Measurements from ENCODE around the gene MAK.
A peak's percentile ranks its signal among the peaks of the same experiment; 100 is the strongest.
"Not testable (repeated sequence)": the region's sequence is repeated elsewhere in the genome, so short reads cannot be mapped to it uniquely, and the experiment has no call there.

MAK gene

DNA sequence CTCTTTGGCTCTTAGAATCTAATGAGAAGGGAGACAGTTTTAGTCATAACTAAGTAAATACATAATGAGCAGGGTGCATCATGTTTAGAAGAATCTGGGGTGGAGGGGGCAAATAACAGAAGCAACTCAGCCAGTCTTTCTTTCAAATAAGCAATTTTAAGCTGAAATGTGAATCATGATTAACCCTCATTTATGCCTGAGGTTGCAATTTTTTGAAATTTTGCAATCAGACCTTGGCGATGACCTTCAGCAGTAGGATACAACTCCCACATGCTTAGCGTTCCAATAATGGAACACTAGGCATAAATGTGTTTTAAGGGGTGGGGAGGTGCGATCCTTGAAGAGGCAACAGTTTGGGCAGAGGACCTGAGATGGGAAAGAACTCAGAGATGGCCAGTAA, 60.1 kb downstream of the MAK start:
- DNase-seq: no peak

DNA sequence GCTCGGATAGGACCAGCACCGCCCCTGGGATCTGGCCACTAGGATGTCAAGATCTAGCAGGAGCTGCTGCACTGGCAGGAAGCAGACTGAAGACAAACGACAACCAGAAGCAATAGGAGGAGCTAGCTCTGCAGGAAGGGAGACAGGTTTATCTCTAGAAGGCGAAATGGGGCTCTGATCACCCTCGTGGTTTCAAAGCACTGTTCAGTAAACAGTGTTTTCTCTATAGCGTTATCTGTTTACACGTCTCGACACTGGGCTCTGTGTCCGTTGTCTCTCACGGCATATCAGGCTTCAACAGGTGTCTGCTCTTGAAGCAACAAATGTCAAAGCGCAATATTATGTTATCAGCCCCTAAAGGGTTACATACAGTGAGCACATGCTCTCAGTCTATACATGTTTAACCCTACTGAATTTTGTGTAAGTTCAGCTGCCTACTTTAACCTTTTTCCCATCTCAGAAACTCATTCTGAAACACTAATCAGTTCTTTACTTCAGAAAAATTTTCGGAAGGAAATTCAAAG, 66.9 kb downstream of the MAK start:
- DNase-seq: no peak

DNA sequence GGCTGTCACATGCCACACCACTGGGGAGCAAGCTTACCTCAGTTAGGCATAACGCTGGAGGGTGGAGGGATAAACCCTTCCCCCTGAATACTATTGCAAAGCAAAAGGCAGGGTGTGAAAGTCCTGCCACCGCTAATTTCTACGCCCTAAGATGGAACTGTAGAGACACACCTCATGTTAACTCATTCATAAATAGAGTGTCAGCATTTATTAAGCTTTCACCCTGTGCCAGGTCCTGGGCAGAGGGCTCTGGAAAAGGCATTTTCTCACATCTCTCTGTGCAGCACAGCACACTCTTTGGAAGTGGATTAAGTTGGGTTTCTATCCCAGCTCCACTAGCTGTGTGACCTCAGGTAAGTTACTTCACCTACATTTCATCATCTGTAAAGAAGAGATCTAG, 68.9 kb downstream of the MAK start:
- no peak for DNase-seq

DNA sequence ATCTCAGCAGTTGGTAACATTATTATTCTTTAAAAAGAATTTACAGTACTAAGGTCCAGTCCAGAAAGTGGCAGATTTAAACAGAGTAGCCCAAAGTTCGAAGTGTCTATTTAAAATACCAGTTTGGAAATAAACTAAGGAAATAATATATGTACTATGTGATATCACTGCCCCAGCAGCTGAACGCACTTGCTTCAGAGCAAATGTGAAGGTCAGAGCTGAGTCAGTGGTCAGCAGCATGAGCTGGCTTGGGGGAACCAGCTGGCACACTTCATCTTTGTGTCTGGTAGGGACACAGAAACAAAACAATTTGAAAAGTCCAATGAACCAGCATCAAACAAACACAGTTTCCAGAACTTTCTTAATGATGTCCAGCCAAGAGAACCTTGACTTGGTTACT, 75.3 kb downstream of the MAK start:
- no peak for DNase-seq

DNA sequence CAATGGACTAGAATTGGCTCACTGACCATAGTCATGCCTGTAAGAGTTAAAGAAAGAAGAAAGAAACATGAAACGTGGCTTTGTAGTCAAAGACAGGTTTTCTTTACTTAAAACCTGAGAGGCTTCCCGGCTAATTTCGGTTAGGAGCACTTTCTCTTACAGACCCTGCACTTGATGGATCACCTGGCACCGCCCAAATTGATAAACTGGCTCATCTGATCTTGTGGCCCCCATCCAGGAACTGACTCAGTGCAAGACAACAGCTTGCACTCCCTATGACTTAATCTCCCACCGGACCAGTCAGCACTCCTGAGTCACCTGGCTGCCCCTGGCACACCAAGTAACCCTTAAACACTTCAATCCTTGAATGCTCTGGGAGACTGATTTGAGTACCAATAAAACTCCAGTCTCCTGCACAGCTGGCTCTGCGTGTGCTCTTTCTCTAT, 78.4 kb downstream of the MAK start:
- no peak for DNase-seq

DNA sequence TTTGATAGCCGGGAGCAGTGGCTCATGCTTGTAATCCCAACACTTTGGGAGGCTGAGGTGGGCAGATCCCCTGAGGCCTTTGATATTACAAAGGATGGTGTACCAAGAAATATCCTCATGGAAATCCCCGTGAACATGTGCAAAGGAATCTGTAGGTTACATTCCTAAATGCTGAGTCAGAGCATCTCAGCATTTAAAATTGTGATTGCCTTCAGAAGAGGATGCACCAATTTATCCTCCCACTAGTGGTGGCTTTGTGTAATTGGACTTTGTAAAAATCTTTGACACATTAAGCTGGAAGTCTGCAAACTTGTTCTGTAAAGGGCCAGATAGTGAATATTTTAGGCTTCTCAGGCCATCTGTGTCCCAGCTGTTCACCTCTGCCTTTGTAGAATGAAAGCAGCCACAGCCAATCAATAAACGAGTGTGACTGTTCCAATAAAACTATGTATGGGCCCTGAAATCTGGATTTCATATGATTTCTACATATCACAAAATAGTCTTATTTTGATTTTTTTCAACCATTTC, 79.0 kb downstream of the MAK start:
- no peak for DNase-seq

DNA sequence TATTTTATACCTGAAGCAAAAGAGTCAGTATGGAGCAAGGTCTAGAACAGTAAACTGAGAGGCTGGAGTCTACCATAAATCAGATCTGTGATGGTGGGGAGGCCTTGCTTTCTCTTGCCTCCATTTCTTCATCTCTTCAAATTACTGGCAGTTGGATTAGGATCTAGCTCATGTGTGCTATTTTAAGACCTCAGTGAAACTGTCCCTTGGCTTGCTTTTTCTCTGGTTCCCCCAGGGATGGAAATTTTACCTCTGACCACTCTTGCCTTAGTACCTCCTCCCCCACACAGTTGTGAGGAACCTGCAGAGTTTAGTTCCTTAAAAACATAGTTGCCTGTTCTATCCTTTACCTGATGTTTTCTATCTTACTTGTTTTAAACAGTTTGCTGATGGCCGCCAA, 82.3 kb downstream of the MAK start:
- no peak for DNase-seq

DNA sequence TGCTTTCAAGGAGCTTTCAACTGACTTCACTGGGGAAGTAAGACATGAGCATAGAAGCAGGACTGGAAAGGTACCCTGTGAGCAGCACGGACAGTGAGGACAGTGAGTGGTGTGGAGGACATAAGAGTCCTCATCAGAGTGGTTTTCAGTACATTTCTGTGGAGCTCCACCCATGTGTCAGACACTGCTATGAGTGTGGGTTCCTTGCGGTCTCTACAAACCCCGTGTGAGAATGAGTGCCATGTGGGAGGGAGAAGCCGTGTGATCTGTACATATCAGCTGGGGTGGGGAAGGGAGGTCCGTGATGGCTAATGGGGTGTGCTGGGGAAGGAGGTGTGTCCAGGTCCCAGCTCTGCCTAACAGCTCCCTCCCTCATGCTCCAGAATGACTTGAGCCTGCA, 86.6 kb downstream of the MAK start:
- not testable (repeated sequence) for DNase-seq

DNA sequence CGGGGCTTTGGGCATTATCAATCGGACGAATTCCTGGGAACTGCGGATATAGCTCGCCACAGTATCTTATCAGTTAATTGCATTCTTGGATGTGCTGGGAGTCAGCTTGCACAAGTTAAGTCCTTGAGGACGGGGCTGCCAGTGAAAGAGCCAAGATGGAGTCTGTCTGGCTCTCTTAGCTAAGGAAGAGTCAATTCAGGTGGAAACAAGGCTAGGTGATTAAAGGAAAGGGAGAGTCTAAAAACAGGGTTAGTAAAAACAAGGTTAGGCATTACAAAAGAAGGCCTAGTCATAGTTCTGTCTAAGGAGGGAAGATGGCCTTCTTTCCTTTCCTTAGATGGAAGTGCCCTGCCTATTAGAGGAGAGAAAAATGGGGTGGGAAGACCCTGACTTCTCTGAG, 87.8 kb downstream of the MAK start:
- not testable (repeated sequence) for DNase-seq

DNA sequence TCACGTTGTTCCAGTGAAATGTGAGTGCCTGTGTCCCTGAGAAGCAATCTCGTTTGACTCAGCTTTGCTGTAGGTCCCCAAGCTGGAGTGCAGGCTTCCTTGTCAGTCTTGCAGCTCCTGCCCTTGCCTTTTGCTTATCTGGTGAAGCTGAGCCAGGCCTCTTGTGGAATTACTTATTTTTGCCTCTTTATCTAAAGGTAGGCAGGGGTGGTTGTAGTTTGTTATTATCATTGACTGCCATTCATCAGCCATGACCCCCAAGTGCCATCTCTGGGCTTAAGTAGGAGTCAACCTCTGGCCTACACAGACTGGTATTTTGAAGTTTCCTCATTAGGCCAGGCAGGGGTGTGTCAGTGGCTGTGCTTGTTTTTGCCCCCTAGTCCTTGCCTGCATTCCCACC, 88.6 kb downstream of the MAK start:
- no peak for DNase-seq

DNA sequence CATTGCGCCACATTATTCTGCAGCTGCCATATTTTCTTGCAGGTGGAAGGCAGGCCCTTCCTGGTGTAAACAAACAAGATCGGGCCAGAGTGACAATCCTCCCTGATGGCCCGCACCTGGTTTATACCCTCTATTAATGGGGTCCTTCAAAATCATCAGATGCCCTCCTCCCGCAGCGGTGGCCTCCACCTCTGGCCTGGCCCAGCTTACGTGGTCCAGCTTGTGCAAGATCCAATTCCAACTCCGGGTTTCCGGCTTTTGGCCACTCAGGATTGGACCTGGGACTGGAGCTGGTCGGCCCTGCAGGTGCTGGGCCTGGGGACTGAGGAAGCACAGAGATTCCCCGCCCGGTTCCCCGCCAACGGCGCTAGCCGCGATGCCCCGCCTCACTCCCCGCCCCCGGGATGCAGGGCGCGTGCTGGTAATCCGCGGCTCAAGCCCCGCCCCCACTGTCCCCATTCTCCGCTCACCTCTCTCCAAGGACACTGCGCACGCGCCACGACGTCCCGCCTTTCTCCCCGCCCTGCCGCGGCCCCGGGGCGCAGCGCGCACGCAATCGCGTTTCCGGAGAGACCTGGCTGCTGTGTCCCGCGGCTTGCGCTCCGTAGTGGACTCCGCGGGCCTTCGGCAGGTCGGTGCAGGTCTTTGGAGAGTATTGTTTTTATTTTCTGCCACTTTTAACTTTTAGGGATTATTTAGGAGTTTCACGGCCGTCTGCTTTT, 90.9 kb downstream of the MAK start, which contains the start of gene TMEM14B:
TSS of gene TMEM14B (plus strand) at position 555 of the 722 bp plus-strand sequence. CDS start 1,441 bp downstream, outside the sequence.
- DNase-seq: peak; percentile 100

DNA sequence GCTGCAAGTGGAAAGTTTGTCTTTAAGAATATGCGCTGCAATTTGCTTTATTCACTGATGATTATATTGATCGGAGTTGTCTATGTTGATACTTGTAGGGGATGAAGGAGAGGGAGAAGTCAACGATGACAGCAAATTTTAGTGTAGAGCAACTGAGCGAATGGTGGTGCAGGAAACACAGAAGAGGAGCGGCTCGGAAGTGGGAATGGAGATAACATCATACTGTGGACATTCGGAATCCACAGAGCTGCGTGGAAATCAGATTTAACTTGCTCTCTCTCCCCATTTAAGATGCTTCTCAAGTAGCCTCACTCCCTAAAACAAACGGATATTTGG, 91.5 kb downstream of the MAK start:
- no peak for DNase-seq

DNA sequence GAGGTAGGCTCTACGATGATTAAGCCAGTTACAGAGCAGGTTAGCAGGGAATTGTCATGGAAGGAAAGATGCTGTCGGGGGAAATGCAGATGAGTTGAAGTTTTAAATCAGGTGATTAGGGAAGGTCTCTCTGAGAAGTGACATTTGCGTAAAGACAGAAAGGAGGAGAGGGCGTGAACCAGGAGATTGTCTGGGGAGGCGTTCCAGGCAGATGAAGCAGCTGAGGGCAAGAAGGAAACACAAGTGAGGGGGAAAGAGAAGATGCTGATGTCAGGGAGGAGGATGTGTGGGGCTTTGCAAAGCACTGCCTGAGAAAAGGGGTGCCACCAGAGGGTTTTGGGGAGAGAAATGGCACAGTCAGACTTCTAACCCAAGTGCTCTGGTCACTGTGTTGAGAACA, 93.2 kb downstream of the MAK start:
- DNase-seq: no peak

DNA sequence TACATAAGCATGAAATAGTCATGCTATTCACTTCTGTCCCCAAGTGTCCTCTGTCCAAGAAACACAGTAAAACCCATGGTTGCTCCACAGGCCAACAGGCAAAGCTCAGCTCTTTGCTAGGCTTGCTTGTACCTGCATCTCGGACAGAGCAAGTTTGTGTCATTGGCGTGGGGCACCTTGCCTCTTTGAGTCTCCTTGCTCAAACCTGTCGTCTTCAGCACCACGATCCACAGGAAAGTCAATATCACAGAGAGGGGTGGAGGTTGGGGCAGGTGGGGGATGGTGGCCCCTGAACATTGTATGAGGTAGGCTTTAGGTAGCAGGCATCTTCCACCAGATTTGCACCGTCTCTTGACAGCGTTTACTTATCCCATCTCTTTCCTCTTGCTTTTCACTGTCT, 94.8 kb downstream of the MAK start:
- no peak for DNase-seq

DNA sequence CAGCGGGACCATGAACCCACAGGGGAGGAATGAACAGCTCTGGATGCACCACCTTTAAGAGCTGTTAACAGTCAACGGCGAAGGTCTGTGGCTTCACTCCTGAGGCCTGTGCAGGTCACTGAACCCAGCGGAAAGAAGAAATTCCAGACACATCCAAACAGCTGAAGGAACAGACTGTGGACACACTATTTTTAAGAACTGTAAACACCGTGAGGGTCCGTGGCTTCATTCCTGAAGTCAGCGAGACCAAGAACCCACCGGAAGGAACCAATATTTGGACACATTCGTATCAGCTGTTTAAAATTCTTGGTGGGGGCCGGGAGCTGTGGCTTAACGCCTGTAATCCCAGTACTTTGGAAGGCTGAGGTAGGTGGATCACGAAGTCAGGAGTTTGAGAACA, 96.1 kb downstream of the MAK start:
- no peak for DNase-seq

DNA sequence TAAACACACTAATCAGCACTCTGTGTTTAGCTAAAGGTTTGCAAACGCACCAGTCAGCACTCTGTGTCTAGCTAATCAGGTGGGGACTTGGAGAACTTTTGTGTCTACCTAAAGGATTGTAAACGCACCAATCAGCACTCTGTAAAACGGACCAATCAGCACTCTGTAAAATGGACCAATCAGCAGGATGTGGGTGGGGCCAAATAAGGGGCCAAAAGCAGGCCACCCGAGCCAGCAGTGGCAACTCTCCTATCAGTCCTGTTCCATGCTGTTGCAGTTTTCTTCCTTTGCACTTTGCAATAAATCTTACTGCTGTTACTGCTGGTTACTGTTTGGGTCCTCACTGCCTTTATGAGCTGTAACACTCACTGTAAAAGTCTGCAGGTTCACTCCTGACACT, 96.7 kb downstream of the MAK start:
- DNase-seq: not testable (repeated sequence)

DNA sequence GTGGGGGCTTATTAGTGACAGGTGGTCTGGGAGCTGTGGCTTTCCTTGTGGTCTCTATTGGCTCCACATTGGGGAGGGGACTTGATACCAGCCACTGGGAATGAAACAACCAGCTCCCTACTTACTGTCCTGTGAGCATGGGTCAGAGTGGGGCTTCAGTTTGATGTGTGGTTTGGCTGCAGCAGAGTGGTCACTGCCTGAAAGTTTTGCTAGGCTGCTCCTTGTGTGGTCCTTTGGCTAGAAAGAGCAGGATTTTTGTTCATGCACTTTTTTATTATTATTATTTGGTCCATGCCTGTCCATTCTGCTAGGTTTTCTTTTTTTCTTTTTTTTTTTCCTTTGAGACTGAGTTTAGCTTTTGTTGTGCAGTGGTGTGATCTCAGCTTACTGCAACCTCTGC, 98.3 kb downstream of the MAK start:
- DNase-seq: no peak

DNA sequence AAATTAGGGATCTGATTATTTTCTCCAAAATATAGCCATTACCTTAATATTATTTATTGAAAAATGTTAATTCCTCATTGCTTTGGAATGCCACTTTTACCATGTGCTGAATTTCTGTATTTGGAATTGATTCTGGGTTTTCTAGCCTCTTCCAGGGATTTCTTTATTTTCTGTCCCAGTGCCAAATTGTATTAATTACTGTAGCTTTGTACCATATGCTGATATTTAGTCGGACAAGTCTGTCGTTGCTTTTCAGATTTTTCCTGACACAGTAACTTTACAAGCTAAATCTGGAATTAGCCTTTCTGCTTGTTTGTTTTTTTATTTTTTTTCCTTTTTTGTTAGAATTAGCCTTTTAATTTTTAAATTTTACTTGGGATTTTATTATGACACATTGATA, 101.6 kb downstream of the MAK start:
- DNase-seq: no peak

DNA sequence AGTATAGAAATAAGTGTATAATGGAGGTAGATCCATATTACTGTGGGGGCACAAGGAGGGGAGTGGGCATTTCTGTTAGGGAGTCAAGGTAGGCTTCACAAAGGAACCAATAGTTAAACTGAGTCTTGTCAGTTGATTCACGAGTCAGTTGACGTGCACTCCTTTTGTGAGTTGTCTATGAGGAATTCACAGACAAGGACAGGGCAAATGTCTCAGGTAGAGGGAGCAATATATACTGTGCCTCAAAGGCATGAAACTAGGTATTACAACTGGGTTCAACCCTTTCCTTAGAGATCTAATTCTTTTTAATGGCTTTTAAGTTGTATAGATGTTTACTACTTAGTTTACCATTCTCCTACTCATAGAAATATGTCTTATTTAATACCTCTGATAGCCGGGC, 104.5 kb downstream of the MAK start:
- no peak for DNase-seq

DNA sequence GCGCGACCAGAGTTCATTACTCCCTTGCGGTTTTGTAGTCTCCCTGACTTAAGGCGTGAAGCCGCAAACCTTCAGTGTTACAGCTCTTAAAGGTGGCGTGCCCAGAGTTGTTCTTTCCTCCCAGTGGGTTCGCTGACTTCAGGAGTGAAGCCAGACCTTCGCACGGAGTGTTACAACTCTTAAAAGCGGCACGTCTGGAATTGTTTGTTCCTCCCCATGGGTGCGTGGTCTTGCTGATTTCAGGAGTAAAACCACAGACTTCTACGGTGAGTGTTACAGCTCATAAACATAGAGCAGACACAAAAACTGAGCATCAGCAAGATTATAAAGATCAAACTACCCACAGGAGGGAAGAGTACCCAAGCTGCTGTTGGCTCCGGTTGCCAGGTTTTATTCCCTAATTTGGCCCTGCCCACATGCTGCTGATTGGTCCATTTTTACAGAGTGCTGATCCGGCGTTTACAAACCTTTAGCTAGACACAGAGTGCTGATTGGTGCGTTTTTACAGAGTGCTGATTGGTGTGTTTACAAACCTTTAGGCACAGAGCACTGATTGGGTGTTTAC, 105.1 kb downstream of the MAK start:
- no peak for DNase-seq

DNA sequence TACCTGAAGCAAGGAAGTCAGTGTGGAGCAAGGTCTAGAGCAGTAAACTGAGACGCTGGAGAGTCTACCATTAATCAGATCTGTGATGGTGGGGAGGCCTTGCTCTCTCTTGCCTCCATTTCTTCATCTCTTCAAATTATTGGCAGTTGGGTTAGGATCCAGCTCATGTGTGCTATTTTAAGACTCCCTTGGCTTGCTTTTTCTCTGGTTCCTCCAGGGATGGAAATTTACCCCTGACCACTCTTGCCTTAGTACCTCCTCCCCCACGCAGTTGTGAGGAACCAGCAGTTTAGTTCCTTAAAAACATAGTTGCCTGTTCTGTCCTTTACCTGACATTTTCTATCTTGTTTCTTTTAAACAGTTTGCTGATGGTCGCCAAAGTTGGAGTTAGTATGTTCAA, 108.1 kb downstream of the MAK start:
- DNase-seq: no peak

DNA sequence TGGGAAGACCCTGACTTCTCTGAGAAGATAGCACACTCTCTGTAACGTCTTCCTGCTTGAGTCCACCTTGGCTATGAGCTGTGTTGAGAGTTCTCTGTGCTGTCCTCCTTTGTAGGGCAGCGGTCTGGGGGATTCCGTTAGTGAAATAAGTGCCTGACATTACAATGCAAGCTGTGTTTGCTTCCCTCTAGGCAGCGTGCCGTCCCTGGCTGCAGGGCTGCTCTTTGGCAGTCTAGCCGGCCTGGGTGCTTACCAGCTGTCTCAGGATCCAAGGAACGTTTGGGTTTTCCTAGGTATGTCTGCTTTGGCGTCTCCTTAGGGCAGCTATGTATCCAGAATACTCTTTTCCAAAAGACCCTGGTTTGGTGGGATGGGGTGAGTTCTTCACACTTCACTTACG, 112.6 kb downstream of the MAK start:
- no peak for DNase-seq

DNA sequence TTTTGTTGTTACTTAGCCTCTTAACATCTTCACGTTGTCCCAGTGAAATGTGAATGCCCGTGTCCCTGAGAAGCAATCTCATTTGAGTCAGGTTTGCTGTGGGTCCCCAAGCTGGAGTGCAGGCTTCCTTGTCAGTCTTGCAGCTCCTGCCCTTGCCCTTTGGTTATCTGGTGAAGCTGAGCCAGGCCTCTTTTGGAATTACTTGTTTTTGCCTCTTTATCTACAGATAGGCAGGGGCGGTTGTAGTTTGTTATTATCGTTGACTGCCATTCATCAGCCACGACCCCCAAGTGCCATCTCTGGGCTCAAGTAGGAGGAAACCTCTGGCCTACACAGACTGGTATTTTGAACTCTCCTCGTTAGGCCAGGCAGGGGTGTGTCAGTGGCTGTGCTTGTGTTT, 113.3 kb downstream of the MAK start:
- no peak for DNase-seq

DNA sequence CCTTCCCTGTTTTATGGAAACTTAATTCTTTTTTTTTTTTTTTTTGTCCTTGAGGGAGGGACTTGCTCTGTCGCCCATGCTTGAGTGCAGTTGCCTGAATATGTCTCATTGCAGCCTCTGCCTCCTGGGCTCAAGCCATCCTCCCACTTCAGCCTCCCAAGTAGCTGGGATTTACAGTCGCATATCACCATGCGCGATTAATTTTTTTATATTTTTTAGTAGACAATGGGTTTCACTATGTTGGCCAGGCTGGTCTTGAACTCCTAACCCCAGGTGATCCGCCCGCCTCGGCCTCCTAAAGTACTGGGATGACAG, 114.8 kb downstream of the MAK start:
- DNase-seq: no peak

Data from activated gamma-delta T cell treated with Interleukin-2 at 50 U/mL for 16 hours (primary cell).